ENCODE measurements around the gene CLEC17A.
"Not testable (repeated sequence)": the region's sequence is repeated elsewhere in the genome, so short reads cannot be mapped to it uniquely, and the experiment has no call there.

DNA sequence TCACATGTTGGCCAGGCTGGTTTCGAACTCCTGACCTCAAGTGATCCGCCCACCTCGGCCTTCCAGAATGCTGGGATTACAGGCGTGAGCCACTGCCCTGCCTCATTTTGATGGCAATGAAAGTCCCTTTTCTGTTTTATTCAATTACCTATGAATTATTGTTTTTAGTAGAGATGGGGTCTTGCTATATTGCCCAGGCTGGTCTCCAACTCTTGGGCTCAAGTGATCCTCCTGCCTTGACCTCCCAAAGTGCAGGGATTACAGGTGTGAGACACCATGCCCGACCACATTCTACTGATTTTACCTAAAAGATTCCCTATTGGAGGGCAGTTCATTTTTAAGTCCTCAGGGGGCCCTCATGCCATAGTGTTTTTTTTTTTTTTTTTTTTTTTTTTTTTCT is 40.9 kb upstream of the CLEC17A start:
- TF ChIP-seq EZH2phosphoT487 (IDR thresholded peaks at IDR 0.05; ENCODE audit: insufficient read depth, low read depth); EZH2 (IDR thresholded peaks at IDR 0.05; ENCODE audit: insufficient read depth, poor library complexity, severe bottlenecking): not testable (repeated sequence)
